Mesenchymal stem cell (in vitro differentiated cells and primary cell): ENCODE results near the gene CRTC3.

Experiments used
- DNase-seq: peaks from one replicate; pipeline ENCODE4 v3.0.0-alpha.2; 2013
- H2AFZ ChIP-seq: one replicate; pipeline ENCODE4 v1.6.1; 2013; ENCODE audit warnings: low read depth, mild to moderate bottlenecking, control low read depth, inconsistent platforms, low read length, moderate library complexity
- H2AK5ac ChIP-seq: 2 replicates; pipeline ENCODE4 v1.6.1; 2013; ENCODE audit warnings: low read length, moderate library complexity, mild to moderate bottlenecking, inconsistent platforms; ENCODE audit not compliant: severe bottlenecking
- H2BK120ac ChIP-seq: one replicate; pipeline ENCODE4 v1.6.1; 2013; ENCODE audit warnings: low read depth, mild to moderate bottlenecking, inconsistent platforms, low read length, moderate library complexity
- H2BK12ac ChIP-seq, 2 experiments: one replicate each; pipeline ENCODE4 v1.6.1; 2013; ENCODE audit warnings: inconsistent platforms in 2 of 2, low read length in 2 of 2, mild to moderate bottlenecking in 2 of 2, moderate library complexity in 2 of 2, control low read depth in 1 of 2
- H2BK15ac ChIP-seq: one replicate; pipeline ENCODE4 v1.6.1; 2013; ENCODE audit warnings: mild to moderate bottlenecking, low read depth, inconsistent platforms; ENCODE audit not compliant: poor library complexity, severe bottlenecking
- H2BK5ac ChIP-seq: 2 replicates; pipeline ENCODE4 v1.6.1; 2013; ENCODE audit warnings: low read depth, mild to moderate bottlenecking, low read length, control low read depth, inconsistent platforms; ENCODE audit not compliant: poor library complexity, severe bottlenecking
- H3K14ac ChIP-seq, 2 experiments: one replicate each; pipeline ENCODE4 v1.6.1; 2013; ENCODE audit warnings: inconsistent platforms in 2 of 2, low read length in 2 of 2, control low read depth in 1 of 2, mild to moderate bottlenecking in 1 of 2, moderate library complexity in 1 of 2
- H3K18ac ChIP-seq, 2 experiments: one replicate each; pipeline ENCODE4 v1.6.1; 2013; ENCODE audit warnings: inconsistent platforms in 2 of 2, low read length in 2 of 2, control low read depth in 1 of 2, low read depth in 1 of 2, mild to moderate bottlenecking in 1 of 2
- H3K23ac ChIP-seq, 2 experiments: one replicate each; pipeline ENCODE4 v1.6.1; 2013; ENCODE audit warnings: inconsistent platforms in 2 of 2, low read length in 2 of 2, mild to moderate bottlenecking in 2 of 2, moderate library complexity in 2 of 2, control low read depth in 1 of 2
- H3K27ac ChIP-seq: 2 replicates; pipeline ENCODE4 v1.5.1; 2013; ENCODE audit warnings: mild to moderate bottlenecking, moderate library complexity, low read length, control low read depth, inconsistent platforms; ENCODE audit not compliant: poor library complexity, severe bottlenecking
- H3K27me3 ChIP-seq, 2 experiments: 2 replicates each; pipeline versions ENCODE4 v1.6.1 to v1.7.0; 2013; ENCODE audit warnings: low read length in 2 of 2, mild to moderate bottlenecking in 2 of 2, moderate library complexity in 2 of 2, control low read depth in 1 of 2, inconsistent platforms in 1 of 2; ENCODE audit not compliant: control insufficient read depth in 1 of 2, insufficient read depth in 1 of 2
- H3K36me3 ChIP-seq, 2 experiments: 2 replicates each; pipeline versions ENCODE4 v1.6.1 to v1.7.0; 2013; ENCODE audit warnings: low read length in 2 of 2, control low read depth in 1 of 2, inconsistent platforms in 1 of 2, low read depth in 1 of 2, mild to moderate bottlenecking in 1 of 2; ENCODE audit not compliant: insufficient read depth in 2 of 2, control insufficient read depth in 1 of 2
- H3K4ac ChIP-seq, 2 experiments: one replicate each; pipeline ENCODE4 v1.6.1; 2013; ENCODE audit warnings: inconsistent platforms in 2 of 2, low read length in 2 of 2, mild to moderate bottlenecking in 2 of 2, moderate library complexity in 2 of 2, control low read depth in 1 of 2, low read depth in 1 of 2
- H3K4me1 ChIP-seq: 2 replicates; pipeline ENCODE4 v1.6.1; 2013; ENCODE audit warnings: low read depth, low read length, control low read depth; ENCODE audit not compliant: control insufficient read depth, insufficient read depth
- H3K4me2 ChIP-seq: 2 replicates; pipeline ENCODE4 v1.6.1; 2013; ENCODE audit warnings: low read length, mild to moderate bottlenecking, inconsistent platforms; ENCODE audit not compliant: poor library complexity, severe bottlenecking
- H3K4me3 ChIP-seq, 2 experiments: 2 replicates each; pipeline versions ENCODE4 v1.5.1 to v1.7.0; 2013; ENCODE audit warnings: low read length in 2 of 2, mild to moderate bottlenecking in 2 of 2, control low read depth in 1 of 2, low read depth in 1 of 2; ENCODE audit not compliant: insufficient read depth in 1 of 2
- H3K79me1 ChIP-seq: replicated peaks from 2 replicates; pipeline ENCODE4 v1.6.1; 2013; ENCODE audit warnings: mild to moderate bottlenecking, control low read depth, low read length, inconsistent platforms; ENCODE audit not compliant: poor library complexity, severe bottlenecking
- H3K9ac ChIP-seq: 2 replicates; pipeline ENCODE4 v1.7.0; 2013; ENCODE audit warnings: mild to moderate bottlenecking, low read length, moderate library complexity
- H3K9me3 ChIP-seq: 2 replicates; pipeline ENCODE4 v1.7.0; 2013; ENCODE audit warnings: mild to moderate bottlenecking, low read length; ENCODE audit not compliant: control insufficient read depth
- H4K8ac ChIP-seq: one replicate; pipeline ENCODE4 v1.6.1; 2013; ENCODE audit warnings: inconsistent platforms, mild to moderate bottlenecking, low read length, moderate library complexity
- H4K91ac ChIP-seq: one replicate; pipeline ENCODE4 v1.6.1; 2013; ENCODE audit warnings: mild to moderate bottlenecking, low read length, inconsistent platforms
- WGBS: methylation state at CpG from one replicate; pipeline ENCODE4 v1.1.7; 2013; ENCODE audit warnings: mixed read lengths; 5-methylcytosine and 5-hydroxymethylcytosine counted together

The CRTC3 gene

DNA sequence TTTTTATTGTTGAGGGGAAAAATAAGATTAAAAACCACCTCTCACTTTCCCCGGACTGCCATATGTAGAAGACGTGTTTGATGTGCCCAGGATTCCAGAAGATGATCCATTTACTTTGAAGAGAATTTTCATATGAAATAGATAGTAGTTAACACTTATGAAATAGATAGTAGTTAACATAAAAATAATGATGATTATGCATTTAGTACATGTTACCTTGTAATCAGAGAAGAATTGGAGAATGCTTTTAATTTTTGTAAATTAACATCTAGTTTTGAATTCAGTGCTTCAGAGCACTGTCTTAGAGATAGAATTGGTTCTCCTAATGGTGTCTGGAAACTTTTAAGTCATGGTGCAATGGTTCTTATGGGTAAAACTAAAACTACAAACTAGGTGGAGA, 46.1 kb upstream of the CRTC3 start:
- no peak overlapping the region for H3K23ac ChIP-seq
- peaks cover 18% of the 10 kb centered on the region for H3K79me1 ChIP-seq
- no peak overlapping the region for H2BK15ac ChIP-seq
- H3K14ac ChIP-seq: no peak overlapping the region
- no peak overlapping the region for H2BK5ac ChIP-seq
- no peak overlapping the region for H2BK120ac ChIP-seq
- no peak overlapping the region for H3K18ac ChIP-seq
- H3K27me3 ChIP-seq: no peaks in the 10 kb centered on the region
- H3K9ac ChIP-seq: no peak overlapping the region
- H2AK5ac ChIP-seq: no peak overlapping the region
- no peak overlapping the region for H3K4me2 ChIP-seq
- H3K27ac ChIP-seq: no peak overlapping the region
- H4K8ac ChIP-seq: no peak overlapping the region
- no peak overlapping the region for H4K91ac ChIP-seq
- H3K36me3 ChIP-seq: peaks cover 47 to 98% of the 10 kb centered on the region in 2 experiments
- no peaks in the 10 kb centered on the region for H3K9me3 ChIP-seq
- no peak for DNase-seq
- no peak overlapping the region for H2BK12ac ChIP-seq
- no peak overlapping the region for H3K4ac ChIP-seq
- H3K4me1 ChIP-seq: no peaks in the 10 kb centered on the region
- WGBS: no CpG with 5 or more reads among the region's 2 CpGs
- H2AFZ ChIP-seq: no peak overlapping the region
- H3K4me3 ChIP-seq: no peak overlapping the region

DNA sequence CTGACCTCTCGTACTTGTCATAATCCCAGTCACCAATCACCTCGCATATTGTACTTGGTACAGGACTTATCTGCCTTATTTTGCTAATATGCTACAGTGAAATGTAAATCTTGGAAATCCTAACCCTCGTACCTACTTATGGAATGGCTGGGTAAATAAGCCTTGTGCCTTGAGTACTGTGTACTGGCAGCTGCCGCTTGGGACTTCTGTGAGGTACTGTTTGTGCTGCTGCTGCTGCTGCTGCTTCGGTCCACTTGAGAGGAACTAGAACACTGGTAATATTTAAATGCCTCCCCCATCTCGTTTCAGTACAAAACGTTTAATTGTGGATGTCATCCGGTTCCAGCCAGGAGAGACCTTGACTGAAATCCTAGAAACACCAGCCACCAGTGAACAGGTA, 42.5 kb upstream of the CRTC3 start:
- no peak overlapping the region for H3K23ac ChIP-seq
- H2BK5ac ChIP-seq: no peak overlapping the region
- H3K27me3 ChIP-seq: no peaks in the 10 kb centered on the region
- H2BK120ac ChIP-seq: no peak overlapping the region
- H3K4me1 ChIP-seq: no peaks in the 10 kb centered on the region
- no peak overlapping the region for H3K18ac ChIP-seq
- H3K9ac ChIP-seq: no peak overlapping the region
- H2BK12ac ChIP-seq: no peak overlapping the region
- no peak overlapping the region for H3K14ac ChIP-seq
- peaks cover 21% of the 10 kb centered on the region for H3K79me1 ChIP-seq
- H3K9me3 ChIP-seq: no peaks in the 10 kb centered on the region
- H4K8ac ChIP-seq: no peak overlapping the region
- no peak overlapping the region for H2BK15ac ChIP-seq
- no peak overlapping the region for H4K91ac ChIP-seq
- H3K27ac ChIP-seq: no peak overlapping the region
- H2AK5ac ChIP-seq: no peak overlapping the region
- DNase-seq: no peak
- peaks cover 37 to 98% of the 10 kb centered on the region in 2 experiments for H3K36me3 ChIP-seq
- H3K4ac ChIP-seq: no peak overlapping the region
- no peak overlapping the region for H3K4me3 ChIP-seq
- WGBS: 98% methylated on average over 8 of the region's 8 CpGs
- H2AFZ ChIP-seq: no peak overlapping the region
- H3K4me2 ChIP-seq: no peak overlapping the region

DNA sequence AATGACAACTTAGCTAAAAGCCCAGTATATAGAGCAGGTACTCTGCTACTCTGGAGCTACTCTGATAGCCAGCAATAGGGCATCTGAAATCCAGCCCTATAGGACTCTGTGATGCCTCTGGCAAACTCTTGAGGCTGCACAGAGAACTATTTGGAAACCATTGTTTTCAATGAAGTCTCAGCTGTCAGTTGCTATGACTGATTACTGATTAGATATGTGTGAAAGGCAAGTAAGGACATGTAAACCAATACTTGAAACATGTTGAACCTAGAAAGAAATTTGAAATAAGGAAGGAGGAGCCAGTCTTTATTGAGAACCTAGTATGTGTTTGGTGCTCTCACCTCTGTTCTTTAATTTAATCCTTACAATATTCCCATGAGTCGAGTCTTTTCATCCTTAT, 40.2 kb upstream of the CRTC3 start:
- Histone ChIP-seq H3K4ac (no peak overlapping the region), H2BK12ac (no peak overlapping the region), H3K4me2 (no peak overlapping the region), H2AFZ (no peak overlapping the region), H2BK15ac (no peak overlapping the region), H3K14ac (no peak overlapping the region), H3K27ac (no peak overlapping the region), H3K9ac (no peak overlapping the region), H3K27me3 (no peaks in the 10 kb centered on the region), H4K8ac (no peak overlapping the region), H2AK5ac (no peak overlapping the region), H3K9me3 (no peaks in the 10 kb centered on the region), H3K79me1 (peaks cover 26% of the 10 kb centered on the region), H2BK5ac (no peak overlapping the region), H3K23ac (no peak overlapping the region), H3K4me1 (no peaks in the 10 kb centered on the region), H3K4me3 (no peak overlapping the region), H3K18ac (no peak overlapping the region), H3K36me3 (peaks cover 47 to 98% of the 10 kb centered on the region in 2 experiments), H4K91ac (no peak overlapping the region), H2BK120ac (no peak overlapping the region)
- DNase-seq: no peak
- WGBS: 88% methylated on average over 1 of the region's 1 CpG

DNA sequence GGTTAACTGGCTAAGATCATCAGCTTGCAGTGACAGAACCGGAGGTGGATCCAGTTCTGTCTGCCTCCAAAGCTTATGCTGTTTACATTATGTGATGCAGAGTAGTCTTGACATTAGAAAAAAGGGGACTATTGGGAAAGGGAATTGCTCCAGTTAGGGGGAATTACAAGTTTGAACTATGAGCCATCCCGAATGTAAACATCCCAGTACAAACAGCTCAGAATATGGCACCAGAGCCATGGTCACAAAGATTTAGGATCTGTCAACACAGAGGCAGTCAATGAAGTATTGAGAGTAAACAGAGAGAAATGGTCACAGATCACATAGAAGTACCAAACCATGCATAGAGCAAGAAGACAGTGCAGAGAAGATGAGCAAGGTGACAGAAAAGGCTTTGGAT, 39.8 kb upstream of the CRTC3 start:
- 28% methylated on average over 2 of the region's 2 CpGs for WGBS

More for the DNA sequence above, 39.8 kb upstream of the CRTC3 start:
- Histone ChIP-seq H2AK5ac (no peak overlapping the region), H2BK5ac (no peak overlapping the region), H2BK120ac (no peak overlapping the region), H3K4me1 (no peaks in the 10 kb centered on the region), H3K4me3 (no peak overlapping the region), H4K8ac (no peak overlapping the region), H3K27me3 (no peaks in the 10 kb centered on the region), H3K27ac (no peak overlapping the region), H3K36me3 (peaks cover 45 to 98% of the 10 kb centered on the region in 2 experiments), H3K9me3 (no peaks in the 10 kb centered on the region), H2AFZ (no peak overlapping the region), H2BK12ac (no peak overlapping the region), H3K9ac (no peak overlapping the region), H3K14ac (no peak overlapping the region), H3K4me2 (no peak overlapping the region), H3K18ac (no peak overlapping the region), H3K79me1 (peaks cover 25% of the 10 kb centered on the region), H3K23ac (no peak overlapping the region), H4K91ac (no peak overlapping the region), H2BK15ac (no peak overlapping the region), H3K4ac (no peak overlapping the region)
- DNase-seq: peak; percentile 70
